Measurements from ENCODE around the gene CLEC9A.
A peak's percentile ranks its signal among the peaks of the same experiment; 100 is the strongest.

The CLEC9A gene

GRCh38 chr12:10088031-10088430 is 57.5 kb downstream of the CLEC9A start:
- peaks cover 0 to 4% of the 10 kb centered on the region in 2 donors for H3K9me3 ChIP-seq (ENCODE audit: control insufficient read depth in 1 of 2, low read length in 2 of 2)
- H3K27me3 ChIP-seq (ENCODE audit: low read depth, low read length), result no peaks in the 10 kb centered on the region
- H3K4me1 ChIP-seq (ENCODE audit: control insufficient read depth in 1 of 2, insufficient read depth in 2 of 2, low read length in 2 of 2), result no peaks in the 10 kb centered on the region
- H3K27ac ChIP-seq (ENCODE audit: low read length), result no peak overlapping the region
- no peaks in the 10 kb centered on the region for H3K36me3 ChIP-seq (ENCODE audit: control insufficient read depth in 1 of 2, insufficient read depth in 2 of 2, low read length in 2 of 2)
- no peak overlapping the region for H3K4me3 ChIP-seq (ENCODE audit: low read depth in 1 of 2, low read length in 2 of 2)

- Histone ChIP-seq H3K9me3 (ENCODE audit: control insufficient read depth in 1 of 2, low read length in 2 of 2) (peaks cover 0 to 4% of the 10 kb centered on the region in 2 donors), H3K27ac (ENCODE audit: low read length) (no peak overlapping the region), H3K27me3 (ENCODE audit: low read depth, low read length) (no peaks in the 10 kb centered on the region), H3K4me3 (ENCODE audit: low read depth in 1 of 2, low read length in 2 of 2) (no peak overlapping the region), H3K4me1 (ENCODE audit: control insufficient read depth in 1 of 2, insufficient read depth in 2 of 2, low read length in 2 of 2) (no peaks in the 10 kb centered on the region), H3K36me3 (ENCODE audit: control insufficient read depth in 1 of 2, insufficient read depth in 2 of 2, low read length in 2 of 2) (no peaks in the 10 kb centered on the region)
Measured at GRCh38 chr12:10088955-10089900, 58.7 kb downstream of the CLEC9A start.

- H3K27me3 ChIP-seq (ENCODE audit: low read depth, low read length), result no peaks in the 10 kb centered on the region
- no peaks in the 10 kb centered on the region for H3K9me3 ChIP-seq (ENCODE audit: control insufficient read depth in 1 of 2, low read length in 2 of 2)
- H3K4me3 ChIP-seq (ENCODE audit: low read depth in 1 of 2, low read length in 2 of 2), result no peak overlapping the region
- H3K4me1 ChIP-seq (ENCODE audit: control insufficient read depth in 1 of 2, insufficient read depth in 2 of 2, low read length in 2 of 2), result peaks cover 0 to 11% of the 10 kb centered on the region in 2 donors
- H3K36me3 ChIP-seq (ENCODE audit: control insufficient read depth in 1 of 2, insufficient read depth in 2 of 2, low read length in 2 of 2), result no peaks in the 10 kb centered on the region
- peak overlapping the region; percentile 57 for H3K27ac ChIP-seq (ENCODE audit: low read length)
Measured at GRCh38 chr12:10094646-10095395, 64.3 kb downstream of the CLEC9A start.

- Histone ChIP-seq H3K36me3 (ENCODE audit: control insufficient read depth in 1 of 2, insufficient read depth in 2 of 2, low read length in 2 of 2) (no peaks in the 10 kb centered on the region), H3K27me3 (ENCODE audit: low read depth, low read length) (no peaks in the 10 kb centered on the region), H3K27ac (ENCODE audit: low read length) (no peak overlapping the region), H3K9me3 (ENCODE audit: control insufficient read depth in 1 of 2, low read length in 2 of 2) (no peaks in the 10 kb centered on the region), H3K4me1 (ENCODE audit: control insufficient read depth in 1 of 2, insufficient read depth in 2 of 2, low read length in 2 of 2) (peaks cover 0 to 14% of the 10 kb centered on the region in 2 donors), H3K4me3 (ENCODE audit: low read depth in 1 of 2, low read length in 2 of 2) (peak overlapping the region in 1 of 2 donors; percentile 47)
Measured at GRCh38 chr12:10095971-10096370, 65.5 kb downstream of the CLEC9A start.

- no peak overlapping the region for H3K27ac ChIP-seq (ENCODE audit: low read length)
Measured at GRCh38 chr12:10097521-10097920, 67.0 kb downstream of the CLEC9A start.

GRCh38 chr12:10098791-10099190 is 68.3 kb downstream of the CLEC9A start, which contains the start of gene CLEC1A:
TSS of gene CLEC1A (minus strand) at chr12:10098985. CDS start at chr12:10098922, 63 bp downstream.
- Histone ChIP-seq H3K27ac (ENCODE audit: low read length) (no peak within 1 kb of the TSS), H3K4me1 (ENCODE audit: control insufficient read depth in 1 of 2, insufficient read depth in 2 of 2, low read length in 2 of 2) (peaks cover 7 to 23% of the 10 kb centered on the region in 2 donors), H3K36me3 (ENCODE audit: control insufficient read depth in 1 of 2, insufficient read depth in 2 of 2, low read length in 2 of 2) (no peaks in the 10 kb centered on the region), H3K4me3 (ENCODE audit: low read depth in 1 of 2, low read length in 2 of 2) (peak within 1 kb of the TSS in 1 of 2 donors; percentile 25), H3K27me3 (ENCODE audit: low read depth, low read length) (no peaks in the 10 kb centered on the region), H3K9me3 (ENCODE audit: control insufficient read depth in 1 of 2, low read length in 2 of 2) (no peaks in the 10 kb centered on the region)

More at GRCh38 chr12:10097521-10097920, 67.0 kb downstream of the CLEC9A start:
- Histone ChIP-seq H3K4me3 (ENCODE audit: low read depth in 1 of 2, low read length in 2 of 2) (no peak overlapping the region), H3K27me3 (ENCODE audit: low read depth, low read length) (no peaks in the 10 kb centered on the region), H3K4me1 (ENCODE audit: control insufficient read depth in 1 of 2, insufficient read depth in 2 of 2, low read length in 2 of 2) (peaks cover 7 to 23% of the 10 kb centered on the region in 2 donors), H3K36me3 (ENCODE audit: control insufficient read depth in 1 of 2, insufficient read depth in 2 of 2, low read length in 2 of 2) (no peaks in the 10 kb centered on the region), H3K9me3 (ENCODE audit: control insufficient read depth in 1 of 2, low read length in 2 of 2) (no peaks in the 10 kb centered on the region)

GRCh38 chr12:10101042-10101579 is 70.6 kb downstream of the CLEC9A start:
- peak overlapping the region; percentile 26 to 40 for H3K4me3 ChIP-seq (ENCODE audit: low read depth in 1 of 2, low read length in 2 of 2)
- no peaks in the 10 kb centered on the region for H3K36me3 ChIP-seq (ENCODE audit: control insufficient read depth in 1 of 2, insufficient read depth in 2 of 2, low read length in 2 of 2)
- H3K9me3 ChIP-seq (ENCODE audit: control insufficient read depth in 1 of 2, low read length in 2 of 2), result no peaks in the 10 kb centered on the region
- no peak overlapping the region for H3K27ac ChIP-seq (ENCODE audit: low read length)
- H3K27me3 ChIP-seq (ENCODE audit: low read depth, low read length), result no peaks in the 10 kb centered on the region
- H3K4me1 ChIP-seq (ENCODE audit: control insufficient read depth in 1 of 2, insufficient read depth in 2 of 2, low read length in 2 of 2), result peaks cover 7 to 23% of the 10 kb centered on the region in 2 donors

GRCh38 chr12:10101648-10102220 is 71.3 kb downstream of the CLEC9A start:
- Histone ChIP-seq H3K9me3 (ENCODE audit: control insufficient read depth in 1 of 2, low read length in 2 of 2) (no peaks in the 10 kb centered on the region), H3K27ac (ENCODE audit: low read length) (no peak overlapping the region), H3K27me3 (ENCODE audit: low read depth, low read length) (no peaks in the 10 kb centered on the region), H3K4me1 (ENCODE audit: control insufficient read depth in 1 of 2, insufficient read depth in 2 of 2, low read length in 2 of 2) (peaks cover 7 to 23% of the 10 kb centered on the region in 2 donors), H3K36me3 (ENCODE audit: control insufficient read depth in 1 of 2, insufficient read depth in 2 of 2, low read length in 2 of 2) (no peaks in the 10 kb centered on the region), H3K4me3 (ENCODE audit: low read depth in 1 of 2, low read length in 2 of 2) (no peak overlapping the region)

GRCh38 chr12:10102322-10102721 is 71.8 kb downstream of the CLEC9A start:
- Histone ChIP-seq H3K27ac (ENCODE audit: low read length) (no peak overlapping the region), H3K27me3 (ENCODE audit: low read depth, low read length) (no peaks in the 10 kb centered on the region), H3K4me3 (ENCODE audit: low read depth in 1 of 2, low read length in 2 of 2) (no peak overlapping the region), H3K9me3 (ENCODE audit: control insufficient read depth in 1 of 2, low read length in 2 of 2) (no peaks in the 10 kb centered on the region), H3K4me1 (ENCODE audit: control insufficient read depth in 1 of 2, insufficient read depth in 2 of 2, low read length in 2 of 2) (peaks cover 7 to 23% of the 10 kb centered on the region in 2 donors), H3K36me3 (ENCODE audit: control insufficient read depth in 1 of 2, insufficient read depth in 2 of 2, low read length in 2 of 2) (no peaks in the 10 kb centered on the region)

GRCh38 chr12:10110256-10110844 is 79.9 kb downstream of the CLEC9A start:
- H3K27ac ChIP-seq (ENCODE audit: low read length), result no peak overlapping the region
- no peaks in the 10 kb centered on the region for H3K36me3 ChIP-seq (ENCODE audit: control insufficient read depth in 1 of 2, insufficient read depth in 2 of 2, low read length in 2 of 2)
- H3K27me3 ChIP-seq (ENCODE audit: low read depth, low read length), result no peaks in the 10 kb centered on the region
- no peaks in the 10 kb centered on the region for H3K4me1 ChIP-seq (ENCODE audit: control insufficient read depth in 1 of 2, insufficient read depth in 2 of 2, low read length in 2 of 2)
- H3K4me3 ChIP-seq (ENCODE audit: low read depth in 1 of 2, low read length in 2 of 2), result no peak overlapping the region
- H3K9me3 ChIP-seq (ENCODE audit: control insufficient read depth in 1 of 2, low read length in 2 of 2), result no peaks in the 10 kb centered on the region
